HG03571 (cell line): ENCODE measurements around the gene FGGY.
"Not testable (repeated sequence)": the region's sequence is repeated elsewhere in the genome, so short reads cannot be mapped to it uniquely, and the experiment has no call there.

Source experiments
- ATAC-seq: cut with Tn5 transposase; IDR thresholded peaks from one replicate; pipeline ENCODE4 v1.9.1; 2021; ENCODE audit not compliant: unreplicated experiment

The FGGY gene

GRCh38 chr1:59716832-59717231 is 419.9 kb downstream of the FGGY start:
- ATAC-seq: no peak

- ATAC-seq: no peak
Measured at GRCh38 chr1:59718064-59718988, 421.4 kb downstream of the FGGY start.

GRCh38 chr1:59718989-59719360 is 422.1 kb downstream of the FGGY start:
- ATAC-seq: no peak

GRCh38 chr1:59720326-59721115 is 423.6 kb downstream of the FGGY start:
- ATAC-seq: no peak

GRCh38 chr1:59730302-59730701 is 433.4 kb downstream of the FGGY start:
- no peak for ATAC-seq

GRCh38 chr1:59730759-59731478 is 434.0 kb downstream of the FGGY start:
- ATAC-seq: no peak

GRCh38 chr1:59731591-59731990 is 434.7 kb downstream of the FGGY start:
- no peak for ATAC-seq

- ATAC-seq: no peak
Measured at GRCh38 chr1:59732214-59732955, 435.5 kb downstream of the FGGY start.

GRCh38 chr1:59733443-59734141 is 436.7 kb downstream of the FGGY start:
- no peak for ATAC-seq

GRCh38 chr1:59735927-59736326 is 439.0 kb downstream of the FGGY start:
- not testable (repeated sequence) for ATAC-seq

- no peak for ATAC-seq
Measured at GRCh38 chr1:59736744-59737143, 439.9 kb downstream of the FGGY start.

- ATAC-seq: no peak
Measured at GRCh38 chr1:59737638-59738037, 440.7 kb downstream of the FGGY start.

GRCh38 chr1:59738152-59738551 is 441.3 kb downstream of the FGGY start:
- ATAC-seq: no peak

GRCh38 chr1:59738591-59739015 is 441.7 kb downstream of the FGGY start:
- no peak for ATAC-seq

- no peak for ATAC-seq
Measured at GRCh38 chr1:59739111-59739510, 442.2 kb downstream of the FGGY start.

- no peak for ATAC-seq
Measured at GRCh38 chr1:59742526-59742925, 445.6 kb downstream of the FGGY start.

- ATAC-seq: no peak
Measured at GRCh38 chr1:59743324-59744091, 446.6 kb downstream of the FGGY start.

GRCh38 chr1:59747420-59748024 is 450.6 kb downstream of the FGGY start:
- no peak for ATAC-seq

- ATAC-seq: no peak
Measured at GRCh38 chr1:59748123-59748522, 451.2 kb downstream of the FGGY start.
